ENCODE measurements around the gene SIK3.

Gene SIK3

GRCh38 chr11:116838321-116839084 is 259.7 kb downstream of the SIK3 start:
- H3K79me2 ChIP-seq (ENCODE audit: control insufficient read depth, insufficient read depth, low read length) = no peaks in the 10 kb centered on the region
- no peak overlapping the region for H4K5ac ChIP-seq (ENCODE audit: low read length)
- WGBS (ENCODE audit: extremely low coverage, insufficient coverage, low lambda C conversion rate) = no CpG with 5 or more reads among the region's 6 CpGs
- H2BK15ac ChIP-seq (replicated peaks; ENCODE audit: low read depth) = no peak overlapping the region
- no peak overlapping the region for H3K18ac ChIP-seq (ENCODE audit: low read length)
- H3K27ac ChIP-seq (ENCODE audit: low read depth, low read length) = no peak overlapping the region
- H3K36me3 ChIP-seq (ENCODE audit: control insufficient read depth, insufficient read depth, low read length) = no peaks in the 10 kb centered on the region
- H4K8ac ChIP-seq (ENCODE audit: low read depth, low read length) = no peak overlapping the region
- DNase-seq = no peak
- no peak overlapping the region for H3K4ac ChIP-seq (ENCODE audit: low read depth, low read length)
- no peak overlapping the region for H3K56ac ChIP-seq (ENCODE audit: low read length)
- no peak overlapping the region for H3K23ac ChIP-seq (ENCODE audit: low read length)
- no peaks in the 10 kb centered on the region for H3K27me3 ChIP-seq (ENCODE audit: insufficient read depth, low read length, poor library complexity)
- no peak overlapping the region for H3K9ac ChIP-seq (ENCODE audit: low read length)
- no peak overlapping the region for H2BK5ac ChIP-seq (ENCODE audit: low read length)
- H3K4me3 ChIP-seq (ENCODE audit: low read length) = no peak overlapping the region
- H3K4me1 ChIP-seq (ENCODE audit: control insufficient read depth, low read depth, low read length) = peaks cover 8% of the 10 kb centered on the region
- H2BK120ac ChIP-seq (ENCODE audit: low read depth, low read length) = no peak overlapping the region
- no peak overlapping the region for H2AK5ac ChIP-seq (ENCODE audit: low read length)
- no peaks in the 10 kb centered on the region for H3K79me1 ChIP-seq (ENCODE audit: low read length)
- no peak overlapping the region for H3K4me2 ChIP-seq (ENCODE audit: low read length)

- no peaks in the 10 kb centered on the region for H3K36me3 ChIP-seq (ENCODE audit: control insufficient read depth, insufficient read depth, low read length)
- H3K4me1 ChIP-seq (ENCODE audit: control insufficient read depth, low read depth, low read length) = peaks cover 8% of the 10 kb centered on the region
- H3K4ac ChIP-seq (ENCODE audit: low read depth, low read length) = peak within 1 kb of the TSS; percentile 38
- WGBS (ENCODE audit: extremely low coverage, insufficient coverage, low lambda C conversion rate) = no CpG with 5 or more reads among the region's 19 CpGs
- no peak within 1 kb of the TSS for H4K5ac ChIP-seq (ENCODE audit: low read length)
- H2BK5ac ChIP-seq (ENCODE audit: low read length) = no peak within 1 kb of the TSS
- no peak within 1 kb of the TSS for H3K4me3 ChIP-seq (ENCODE audit: low read length)
- peak within 1 kb of the TSS; percentile 42 for H3K18ac ChIP-seq (ENCODE audit: low read length)
- no peak within 1 kb of the TSS for H3K27ac ChIP-seq (ENCODE audit: low read depth, low read length)
- H4K8ac ChIP-seq (ENCODE audit: low read depth, low read length) = no peak within 1 kb of the TSS
- no peak within 1 kb of the TSS for H2BK120ac ChIP-seq (ENCODE audit: low read depth, low read length)
- DNase-seq = peak; percentile 83
- peak within 1 kb of the TSS; percentile 68 for H3K56ac ChIP-seq (ENCODE audit: low read length)
- H3K23ac ChIP-seq (ENCODE audit: low read length) = peak within 1 kb of the TSS; percentile 16
- no peak within 1 kb of the TSS for H2BK15ac ChIP-seq (replicated peaks; ENCODE audit: low read depth)
- H3K27me3 ChIP-seq (ENCODE audit: insufficient read depth, low read length, poor library complexity) = no peaks in the 10 kb centered on the region
- no peaks in the 10 kb centered on the region for H3K79me1 ChIP-seq (ENCODE audit: low read length)
- no peak within 1 kb of the TSS for H3K4me2 ChIP-seq (ENCODE audit: low read length)
- H2AK5ac ChIP-seq (ENCODE audit: low read length) = peak within 1 kb of the TSS; percentile 93
- H3K79me2 ChIP-seq (ENCODE audit: control insufficient read depth, insufficient read depth, low read length) = no peaks in the 10 kb centered on the region
- H3K9ac ChIP-seq (ENCODE audit: low read length) = peak within 1 kb of the TSS; percentile 25
These were observed 260.8 kb downstream of the SIK3 start, which contains the start of gene APOA1 for GRCh38 chr11:116837231-116838091. APOA1 (minus strand) TSS chr11:116837622; CDS start chr11:116837387, 235 bp downstream.

- H3K79me2 ChIP-seq (ENCODE audit: control insufficient read depth, insufficient read depth, low read length) = no peaks in the 10 kb centered on the region
- no peaks in the 10 kb centered on the region for H3K36me3 ChIP-seq (ENCODE audit: control insufficient read depth, insufficient read depth, low read length)
- no peak overlapping the region for H3K23ac ChIP-seq (ENCODE audit: low read length)
- peaks cover 8% of the 10 kb centered on the region for H3K4me1 ChIP-seq (ENCODE audit: control insufficient read depth, low read depth, low read length)
- H3K27ac ChIP-seq (ENCODE audit: low read depth, low read length) = no peak overlapping the region
- no peak overlapping the region for H2BK5ac ChIP-seq (ENCODE audit: low read length)
- H3K79me1 ChIP-seq (ENCODE audit: low read length) = no peaks in the 10 kb centered on the region
- H3K18ac ChIP-seq (ENCODE audit: low read length) = no peak overlapping the region
- peak overlapping the region; percentile 51 for H3K56ac ChIP-seq (ENCODE audit: low read length)
- peak overlapping the region; percentile 38 for H3K4ac ChIP-seq (ENCODE audit: low read depth, low read length)
- no peaks in the 10 kb centered on the region for H3K27me3 ChIP-seq (ENCODE audit: insufficient read depth, low read length, poor library complexity)
- H2BK120ac ChIP-seq (ENCODE audit: low read depth, low read length) = no peak overlapping the region
- H3K4me2 ChIP-seq (ENCODE audit: low read length) = no peak overlapping the region
- DNase-seq = no peak
- no peak overlapping the region for H3K4me3 ChIP-seq (ENCODE audit: low read length)
- H3K9ac ChIP-seq (ENCODE audit: low read length) = no peak overlapping the region
- H2AK5ac ChIP-seq (ENCODE audit: low read length) = peak overlapping the region; percentile 93
- H4K5ac ChIP-seq (ENCODE audit: low read length) = no peak overlapping the region
- no CpG with 5 or more reads among the region's 7 CpGs for WGBS (ENCODE audit: extremely low coverage, insufficient coverage, low lambda C conversion rate)
- no peak overlapping the region for H4K8ac ChIP-seq (ENCODE audit: low read depth, low read length)
- H2BK15ac ChIP-seq (replicated peaks; ENCODE audit: low read depth) = no peak overlapping the region
These were observed 261.6 kb downstream of the SIK3 start for GRCh38 chr11:116836632-116836991.

GRCh38 chr11:116835791-116836631 is 262.2 kb downstream of the SIK3 start:
- peak overlapping the region; percentile 93 for H2AK5ac ChIP-seq (ENCODE audit: low read length)
- no peaks in the 10 kb centered on the region for H3K27me3 ChIP-seq (ENCODE audit: insufficient read depth, low read length, poor library complexity)
- H3K79me1 ChIP-seq (ENCODE audit: low read length) = no peaks in the 10 kb centered on the region
- no peak overlapping the region for H3K18ac ChIP-seq (ENCODE audit: low read length)
- H3K27ac ChIP-seq (ENCODE audit: low read depth, low read length) = no peak overlapping the region
- no peak overlapping the region for H2BK120ac ChIP-seq (ENCODE audit: low read depth, low read length)
- no peaks in the 10 kb centered on the region for H3K36me3 ChIP-seq (ENCODE audit: control insufficient read depth, insufficient read depth, low read length)
- H3K4me2 ChIP-seq (ENCODE audit: low read length) = peak overlapping the region; percentile 70
- no peak overlapping the region for H4K8ac ChIP-seq (ENCODE audit: low read depth, low read length)
- H3K9ac ChIP-seq (ENCODE audit: low read length) = peak overlapping the region; percentile 68
- peak overlapping the region; percentile 29 for H3K23ac ChIP-seq (ENCODE audit: low read length)
- peak overlapping the region; percentile 93 for H3K56ac ChIP-seq (ENCODE audit: low read length)
- H2BK5ac ChIP-seq (ENCODE audit: low read length) = no peak overlapping the region
- WGBS (ENCODE audit: extremely low coverage, insufficient coverage, low lambda C conversion rate) = no CpG with 5 or more reads among the region's 57 CpGs
- peak; percentile 96 for DNase-seq
- H3K4me1 ChIP-seq (ENCODE audit: control insufficient read depth, low read depth, low read length) = peaks cover 8% of the 10 kb centered on the region
- no peak overlapping the region for H2BK15ac ChIP-seq (replicated peaks; ENCODE audit: low read depth)
- no peak overlapping the region for H4K5ac ChIP-seq (ENCODE audit: low read length)
- peak overlapping the region; percentile 22 for H3K4ac ChIP-seq (ENCODE audit: low read depth, low read length)
- H3K79me2 ChIP-seq (ENCODE audit: control insufficient read depth, insufficient read depth, low read length) = no peaks in the 10 kb centered on the region
- H3K4me3 ChIP-seq (ENCODE audit: low read length) = peak overlapping the region; percentile 12

- H3K9ac ChIP-seq (ENCODE audit: low read length) = peak overlapping the region; percentile 68
- no peaks in the 10 kb centered on the region for H3K79me1 ChIP-seq (ENCODE audit: low read length)
- no peak overlapping the region for H2BK5ac ChIP-seq (ENCODE audit: low read length)
- H3K79me2 ChIP-seq (ENCODE audit: control insufficient read depth, insufficient read depth, low read length) = no peaks in the 10 kb centered on the region
- DNase-seq = no peak
- no peak overlapping the region for H3K27ac ChIP-seq (ENCODE audit: low read depth, low read length)
- H3K56ac ChIP-seq (ENCODE audit: low read length) = peak overlapping the region; percentile 93
- H3K4me2 ChIP-seq (ENCODE audit: low read length) = peak overlapping the region; percentile 70
- no peak overlapping the region for H2BK15ac ChIP-seq (replicated peaks; ENCODE audit: low read depth)
- H3K4me3 ChIP-seq (ENCODE audit: low read length) = no peak overlapping the region
- H3K36me3 ChIP-seq (ENCODE audit: control insufficient read depth, insufficient read depth, low read length) = no peaks in the 10 kb centered on the region
- H4K8ac ChIP-seq (ENCODE audit: low read depth, low read length) = no peak overlapping the region
- no peak overlapping the region for H2BK120ac ChIP-seq (ENCODE audit: low read depth, low read length)
- no peak overlapping the region for H3K18ac ChIP-seq (ENCODE audit: low read length)
- peak overlapping the region; percentile 29 for H3K23ac ChIP-seq (ENCODE audit: low read length)
- H4K5ac ChIP-seq (ENCODE audit: low read length) = no peak overlapping the region
- no peaks in the 10 kb centered on the region for H3K27me3 ChIP-seq (ENCODE audit: insufficient read depth, low read length, poor library complexity)
- H3K4me1 ChIP-seq (ENCODE audit: control insufficient read depth, low read depth, low read length) = peaks cover 8% of the 10 kb centered on the region
- WGBS (ENCODE audit: extremely low coverage, insufficient coverage, low lambda C conversion rate) = no CpG with 5 or more reads among the region's 28 CpGs
- no peak overlapping the region for H2AK5ac ChIP-seq (ENCODE audit: low read length)
- H3K4ac ChIP-seq (ENCODE audit: low read depth, low read length) = peak overlapping the region; percentile 22
These were observed 263.0 kb downstream of the SIK3 start for GRCh38 chr11:116835042-116835772.

Measured in mesendoderm (in vitro differentiated cells).